ENCODE data around the gene AMY1B.
"Not testable (repeated sequence)": the region's sequence is repeated elsewhere in the genome, so short reads cannot be mapped to it uniquely, and the experiment has no call there.

The AMY1B gene

DNA sequence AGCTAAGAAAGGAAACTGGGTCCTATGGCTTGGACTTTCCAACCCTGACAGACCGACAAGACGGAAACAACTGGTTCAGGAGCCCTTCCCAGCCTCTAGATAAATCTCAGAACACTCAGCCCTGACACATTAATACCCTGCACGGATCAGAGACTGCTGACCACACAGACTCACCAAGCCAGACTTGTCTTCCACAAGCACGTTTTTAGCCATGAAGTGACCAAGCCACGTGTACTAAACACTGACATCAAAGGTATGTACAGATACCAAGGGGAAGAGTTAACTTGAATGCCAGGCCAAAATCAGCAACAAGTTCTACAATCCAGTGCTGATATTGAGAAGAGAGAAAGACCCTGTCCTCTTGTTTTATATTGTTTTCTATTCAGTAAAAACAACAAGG, at the start of gene AMY1B:
Gene AMY1B (minus strand): TSS at position 101 of the 400 bp plus-strand sequence. CDS start 571 bp downstream, outside the sequence.
- DNase-seq (ENCODE audit: low read depth), result not testable (repeated sequence)

DNA sequence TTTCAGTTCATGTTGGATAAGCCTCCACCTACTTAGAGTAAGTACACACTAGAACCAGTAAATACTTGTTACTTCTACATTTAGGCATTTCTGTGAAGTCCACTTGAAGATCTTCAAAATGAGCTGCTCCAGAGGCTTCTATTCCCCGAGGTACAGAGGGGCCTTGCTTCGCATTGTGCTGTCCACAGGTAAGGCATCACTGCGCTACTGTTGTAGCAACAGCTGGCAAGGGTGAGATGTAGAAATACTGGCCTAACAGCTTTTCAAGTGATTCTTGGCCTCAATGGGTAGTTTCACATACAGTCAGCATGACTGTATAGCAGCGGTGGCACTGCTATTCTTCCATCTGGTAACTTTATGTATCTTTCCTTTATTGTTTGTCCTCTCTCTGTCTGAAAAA, 49.0 kb upstream of the AMY1B start:
- not testable (repeated sequence) for DNase-seq (ENCODE audit: low read depth)

DNA sequence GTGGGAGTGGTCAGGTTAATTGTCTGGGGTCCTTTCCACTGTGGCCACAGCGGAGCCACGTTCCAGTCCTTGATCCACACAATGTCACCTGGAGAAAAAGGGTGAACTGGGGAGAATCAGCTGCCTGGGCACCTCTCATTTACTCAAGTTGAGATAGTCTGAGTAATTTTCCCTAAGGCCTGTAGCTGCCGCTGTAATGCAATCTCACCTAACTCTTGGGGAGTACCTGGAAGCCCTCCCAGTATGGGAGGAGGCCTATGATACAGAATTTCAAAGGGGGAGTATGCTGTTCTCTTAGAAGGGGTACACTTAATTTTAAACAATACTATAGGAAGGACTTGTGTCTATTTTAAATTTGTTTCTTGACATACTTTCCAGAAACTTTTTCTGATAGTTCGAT, 48.4 kb upstream of the AMY1B start:
- not testable (repeated sequence) for DNase-seq (ENCODE audit: low read depth)

DNA sequence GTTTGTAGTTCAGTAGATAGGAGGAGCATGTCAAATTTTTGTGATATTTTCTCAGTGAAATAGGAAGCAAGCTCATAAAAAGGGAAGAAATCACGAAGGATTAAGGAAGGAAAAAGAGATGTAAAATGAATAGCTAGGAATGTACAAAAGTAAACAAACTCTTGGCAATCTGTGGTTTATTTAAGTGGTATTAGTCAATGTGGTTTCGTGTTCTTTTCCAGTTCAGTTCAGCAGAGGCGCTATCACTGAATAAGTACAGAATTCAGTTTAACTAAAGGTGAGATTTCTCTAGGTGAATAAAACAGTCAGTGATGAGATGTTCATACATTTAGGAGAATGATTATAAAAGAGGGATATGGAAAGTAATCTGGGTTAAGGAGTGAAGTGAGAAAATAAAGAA, 42.0 kb upstream of the AMY1B start:
- not testable (repeated sequence) for DNase-seq (ENCODE audit: low read depth)

DNA sequence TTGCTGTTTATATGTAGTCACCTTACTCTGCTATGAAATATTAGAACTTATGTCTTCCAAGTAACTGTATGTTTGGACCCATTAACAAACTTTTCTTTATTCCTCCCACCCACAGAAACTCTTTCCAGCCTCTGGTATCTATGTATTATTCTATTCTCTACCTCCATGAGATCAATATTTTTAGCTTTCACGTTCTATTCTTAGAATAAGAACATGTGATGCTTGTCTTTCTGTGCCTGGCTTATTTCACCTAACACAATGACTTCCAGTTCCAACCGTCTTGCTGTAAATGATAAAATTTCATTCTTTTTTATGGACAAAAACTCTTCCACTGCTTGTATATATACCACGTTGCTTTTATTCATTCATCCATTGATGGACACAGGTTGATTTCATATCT, 39.3 kb upstream of the AMY1B start:
- DNase-seq (ENCODE audit: low read depth), result not testable (repeated sequence)

DNA sequence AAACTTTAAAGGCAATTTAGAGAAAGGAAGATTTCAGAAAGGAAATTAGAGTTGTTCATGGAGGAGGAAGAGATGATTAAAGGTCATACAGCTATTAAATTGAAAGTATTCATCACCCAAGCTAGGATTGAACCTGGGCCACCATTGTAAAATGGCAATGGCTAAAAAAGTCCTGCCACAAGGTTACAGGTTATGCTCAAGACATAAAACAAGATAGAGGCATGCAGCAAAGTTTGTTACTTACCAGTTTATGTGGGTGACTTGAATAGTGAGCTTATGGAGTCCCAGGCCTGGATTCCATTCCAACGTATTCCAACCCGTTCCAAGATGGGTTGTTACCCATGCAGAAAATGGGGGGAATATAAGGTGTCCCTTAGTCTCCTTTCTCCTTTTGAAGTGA, 25.5 kb upstream of the AMY1B start:
- not testable (repeated sequence) for DNase-seq (ENCODE audit: low read depth)

DNA sequence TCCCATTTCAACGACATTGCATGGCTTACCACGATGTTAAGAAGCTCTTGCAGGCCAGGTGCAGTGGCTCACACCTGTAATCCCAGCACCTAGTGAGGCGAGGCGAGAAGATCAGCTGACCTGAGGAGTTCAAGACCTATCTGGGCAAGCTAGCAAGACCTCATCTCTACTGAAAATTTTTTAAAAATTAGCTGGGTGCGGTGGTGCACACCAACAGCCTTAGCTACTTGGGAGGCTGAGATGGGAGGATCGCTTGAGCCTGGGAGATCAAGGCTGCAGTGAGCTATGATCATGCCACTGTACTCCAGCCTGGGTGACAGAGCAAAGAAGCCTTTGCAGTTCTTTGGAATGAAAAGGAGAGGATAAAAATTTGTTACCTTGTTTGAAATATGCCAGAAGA, 21.4 kb upstream of the AMY1B start:
- not testable (repeated sequence) for DNase-seq (ENCODE audit: low read depth)

DNA sequence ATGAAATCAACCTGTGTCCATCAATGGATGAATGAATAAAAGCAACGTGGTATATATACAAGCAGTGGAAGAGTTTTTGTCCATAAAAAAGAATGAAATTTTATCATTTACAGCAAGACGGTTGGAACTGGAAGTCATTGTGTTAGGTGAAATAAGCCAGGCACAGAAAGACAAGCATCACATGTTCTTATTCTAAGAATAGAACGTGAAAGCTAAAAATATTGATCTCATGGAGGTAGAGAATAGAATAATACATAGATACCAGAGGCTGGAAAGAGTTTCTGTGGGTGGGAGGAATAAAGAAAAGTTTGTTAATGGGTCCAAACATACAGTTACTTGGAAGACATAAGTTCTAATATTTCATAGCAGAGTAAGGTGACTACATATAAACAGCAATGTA, 14.4 kb upstream of the AMY1B start:
- DNase-seq (ENCODE audit: low read depth), result not testable (repeated sequence)

DNA sequence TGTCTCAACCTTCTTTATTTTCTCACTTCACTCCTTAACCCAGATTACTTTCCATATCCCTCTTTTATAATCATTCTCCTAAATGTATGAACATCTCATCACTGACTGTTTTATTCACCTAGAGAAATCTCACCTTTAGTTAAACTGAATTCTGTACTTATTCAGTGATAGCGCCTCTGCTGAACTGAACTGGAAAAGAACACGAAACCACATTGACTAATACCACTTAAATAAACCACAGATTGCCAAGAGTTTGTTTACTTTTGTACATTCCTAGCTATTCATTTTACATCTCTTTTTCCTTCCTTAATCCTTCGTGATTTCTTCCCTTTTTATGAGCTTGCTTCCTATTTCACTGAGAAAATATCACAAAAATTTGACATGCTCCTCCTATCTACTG, 11.7 kb upstream of the AMY1B start:
- DNase-seq (ENCODE audit: low read depth), result not testable (repeated sequence)

DNA sequence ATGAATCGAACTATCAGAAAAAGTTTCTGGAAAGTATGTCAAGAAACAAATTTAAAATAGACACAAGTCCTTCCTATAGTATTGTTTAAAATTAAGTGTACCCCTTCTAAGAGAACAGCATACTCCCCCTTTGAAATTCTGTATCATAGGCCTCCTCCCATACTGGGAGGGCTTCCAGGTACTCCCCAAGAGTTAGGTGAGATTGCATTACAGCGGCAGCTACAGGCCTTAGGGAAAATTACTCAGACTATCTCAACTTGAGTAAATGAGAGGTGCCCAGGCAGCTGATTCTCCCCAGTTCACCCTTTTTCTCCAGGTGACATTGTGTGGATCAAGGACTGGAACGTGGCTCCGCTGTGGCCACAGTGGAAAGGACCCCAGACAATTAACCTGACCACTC, 5.2 kb upstream of the AMY1B start:
- DNase-seq (ENCODE audit: low read depth), result not testable (repeated sequence)

DNA sequence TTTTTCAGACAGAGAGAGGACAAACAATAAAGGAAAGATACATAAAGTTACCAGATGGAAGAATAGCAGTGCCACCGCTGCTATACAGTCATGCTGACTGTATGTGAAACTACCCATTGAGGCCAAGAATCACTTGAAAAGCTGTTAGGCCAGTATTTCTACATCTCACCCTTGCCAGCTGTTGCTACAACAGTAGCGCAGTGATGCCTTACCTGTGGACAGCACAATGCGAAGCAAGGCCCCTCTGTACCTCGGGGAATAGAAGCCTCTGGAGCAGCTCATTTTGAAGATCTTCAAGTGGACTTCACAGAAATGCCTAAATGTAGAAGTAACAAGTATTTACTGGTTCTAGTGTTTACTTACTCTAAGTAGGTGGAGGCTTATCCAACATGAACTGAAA, 4.7 kb upstream of the AMY1B start:
- DNase-seq (ENCODE audit: low read depth), result not testable (repeated sequence)

DNA sequence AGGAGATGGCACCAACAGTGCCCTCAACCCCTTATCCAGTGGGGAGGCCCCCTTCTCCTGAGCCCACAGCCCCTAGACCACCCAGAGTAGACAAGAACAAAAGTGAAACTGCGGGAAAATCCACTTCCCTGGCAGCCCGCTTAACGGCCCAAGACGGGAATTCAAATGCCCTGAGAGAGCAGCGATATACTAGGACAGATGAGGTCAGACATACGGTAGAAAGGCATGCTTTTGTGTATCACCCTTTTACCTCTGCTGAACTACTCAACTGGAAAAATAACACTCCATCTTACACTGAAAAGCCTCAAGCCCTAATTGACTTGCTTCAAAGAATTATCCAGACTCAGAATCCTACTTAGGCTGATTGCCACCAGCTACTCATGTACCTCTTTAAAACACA, 1.4 kb upstream of the AMY1B start:
- not testable (repeated sequence) for DNase-seq (ENCODE audit: low read depth)

DNA sequence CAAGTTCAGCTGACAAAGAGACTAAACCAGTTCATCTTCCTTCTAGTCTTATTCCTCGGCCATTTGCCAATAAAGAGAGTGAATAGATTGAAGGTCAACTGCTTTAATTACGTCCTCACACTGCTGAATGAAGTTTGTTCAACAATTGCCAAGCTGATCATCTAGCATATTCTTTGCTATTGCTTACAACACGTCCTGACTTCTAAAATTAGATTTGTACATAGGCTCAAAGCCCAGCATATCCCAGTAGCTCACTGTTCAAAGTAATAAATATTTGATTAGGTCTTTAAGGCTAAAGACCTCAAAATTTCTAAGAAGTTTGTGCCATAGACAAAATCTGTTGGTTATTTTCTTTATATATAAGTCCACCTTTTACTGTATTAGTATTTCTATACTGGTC, 19.7 kb downstream of the AMY1B start:
- DNase-seq (ENCODE audit: low read depth), result not testable (repeated sequence)

DNA sequence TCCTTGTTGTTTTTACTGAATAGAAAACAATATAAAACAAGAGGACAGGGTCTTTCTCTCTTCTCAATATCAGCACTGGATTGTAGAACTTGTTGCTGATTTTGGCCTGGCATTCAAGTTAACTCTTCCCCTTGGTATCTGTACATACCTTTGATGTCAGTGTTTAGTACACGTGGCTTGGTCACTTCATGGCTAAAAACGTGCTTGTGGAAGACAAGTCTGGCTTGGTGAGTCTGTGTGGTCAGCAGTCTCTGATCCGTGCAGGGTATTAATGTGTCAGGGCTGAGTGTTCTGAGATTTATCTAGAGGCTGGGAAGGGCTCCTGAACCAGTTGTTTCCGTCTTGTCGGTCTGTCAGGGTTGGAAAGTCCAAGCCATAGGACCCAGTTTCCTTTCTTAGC, 40.5 kb downstream of the AMY1B start, which contains the start of gene AMY1A:
Gene AMY1A (plus strand): TSS at position 301 of the 400 bp plus-strand sequence. CDS start 571 bp downstream, outside the sequence.
- DNase-seq (ENCODE audit: low read depth), result not testable (repeated sequence)

DNA sequence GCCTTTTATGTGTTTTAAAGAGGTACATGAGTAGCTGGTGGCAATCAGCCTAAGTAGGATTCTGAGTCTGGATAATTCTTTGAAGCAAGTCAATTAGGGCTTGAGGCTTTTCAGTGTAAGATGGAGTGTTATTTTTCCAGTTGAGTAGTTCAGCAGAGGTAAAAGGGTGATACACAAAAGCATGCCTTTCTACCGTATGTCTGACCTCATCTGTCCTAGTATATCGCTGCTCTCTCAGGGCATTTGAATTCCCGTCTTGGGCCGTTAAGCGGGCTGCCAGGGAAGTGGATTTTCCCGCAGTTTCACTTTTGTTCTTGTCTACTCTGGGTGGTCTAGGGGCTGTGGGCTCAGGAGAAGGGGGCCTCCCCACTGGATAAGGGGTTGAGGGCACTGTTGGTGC, 41.9 kb downstream of the AMY1B start:
- DNase-seq (ENCODE audit: low read depth), result not testable (repeated sequence)

DNA sequence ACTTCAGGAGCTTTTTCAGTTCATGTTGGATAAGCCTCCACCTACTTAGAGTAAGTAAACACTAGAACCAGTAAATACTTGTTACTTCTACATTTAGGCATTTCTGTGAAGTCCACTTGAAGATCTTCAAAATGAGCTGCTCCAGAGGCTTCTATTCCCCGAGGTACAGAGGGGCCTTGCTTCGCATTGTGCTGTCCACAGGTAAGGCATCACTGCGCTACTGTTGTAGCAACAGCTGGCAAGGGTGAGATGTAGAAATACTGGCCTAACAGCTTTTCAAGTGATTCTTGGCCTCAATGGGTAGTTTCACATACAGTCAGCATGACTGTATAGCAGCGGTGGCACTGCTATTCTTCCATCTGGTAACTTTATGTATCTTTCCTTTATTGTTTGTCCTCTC, 45.1 kb downstream of the AMY1B start:
- DNase-seq (ENCODE audit: low read depth), result not testable (repeated sequence)

DNA sequence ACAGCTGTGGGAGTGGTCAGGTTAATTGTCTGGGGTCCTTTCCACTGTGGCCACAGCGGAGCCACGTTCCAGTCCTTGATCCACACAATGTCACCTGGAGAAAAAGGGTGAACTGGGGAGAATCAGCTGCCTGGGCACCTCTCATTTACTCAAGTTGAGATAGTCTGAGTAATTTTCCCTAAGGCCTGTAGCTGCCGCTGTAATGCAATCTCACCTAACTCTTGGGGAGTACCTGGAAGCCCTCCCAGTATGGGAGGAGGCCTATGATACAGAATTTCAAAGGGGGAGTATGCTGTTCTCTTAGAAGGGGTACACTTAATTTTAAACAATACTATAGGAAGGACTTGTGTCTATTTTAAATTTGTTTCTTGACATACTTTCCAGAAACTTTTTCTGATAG, 45.7 kb downstream of the AMY1B start:
- DNase-seq (ENCODE audit: low read depth), result not testable (repeated sequence)

DNA sequence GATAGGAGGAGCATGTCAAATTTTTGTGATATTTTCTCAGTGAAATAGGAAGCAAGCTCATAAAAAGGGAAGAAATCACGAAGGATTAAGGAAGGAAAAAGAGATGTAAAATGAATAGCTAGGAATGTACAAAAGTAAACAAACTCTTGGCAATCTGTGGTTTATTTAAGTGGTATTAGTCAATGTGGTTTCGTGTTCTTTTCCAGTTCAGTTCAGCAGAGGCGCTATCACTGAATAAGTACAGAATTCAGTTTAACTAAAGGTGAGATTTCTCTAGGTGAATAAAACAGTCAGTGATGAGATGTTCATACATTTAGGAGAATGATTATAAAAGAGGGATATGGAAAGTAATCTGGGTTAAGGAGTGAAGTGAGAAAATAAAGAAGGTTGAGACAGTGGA, 52.1 kb downstream of the AMY1B start:
- DNase-seq (ENCODE audit: low read depth), result not testable (repeated sequence)

DNA sequence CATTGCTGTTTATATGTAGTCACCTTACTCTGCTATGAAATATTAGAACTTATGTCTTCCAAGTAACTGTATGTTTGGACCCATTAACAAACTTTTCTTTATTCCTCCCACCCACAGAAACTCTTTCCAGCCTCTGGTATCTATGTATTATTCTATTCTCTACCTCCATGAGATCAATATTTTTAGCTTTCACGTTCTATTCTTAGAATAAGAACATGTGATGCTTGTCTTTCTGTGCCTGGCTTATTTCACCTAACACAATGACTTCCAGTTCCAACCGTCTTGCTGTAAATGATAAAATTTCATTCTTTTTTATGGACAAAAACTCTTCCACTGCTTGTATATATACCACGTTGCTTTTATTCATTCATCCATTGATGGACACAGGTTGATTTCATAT, 54.8 kb downstream of the AMY1B start:
- DNase-seq (ENCODE audit: low read depth), result not testable (repeated sequence)
